Loucy (cell line): Measurements from ENCODE around the gene CYGB.

ENCODE experiments used
- H2AFZ ChIP-seq: fragments of 200-600 bp; sonication (generic); 2 replicates; pipeline ENCODE4 v1.6.0; 2016; ENCODE audit warnings: antibody characterized with exemption, mild to moderate bottlenecking, low read length, moderate library complexity
- H3F3A ChIP-seq: fragments of 200-600 bp; 2 replicates; pipeline ENCODE4 v1.6.0; 2016; ENCODE audit warnings: antibody characterized with exemption, low read depth, mild to moderate bottlenecking
- H3K27me3 ChIP-seq: fragments of 200-600 bp; sonication (generic); 2 replicates; pipeline ENCODE4 v1.6.1; 2014; ENCODE audit warnings: low read length, mild to moderate bottlenecking; ENCODE audit not compliant: insufficient read depth, poor library complexity, severe bottlenecking
- H3K36me3 ChIP-seq: fragments of 200-600 bp; sonication (generic); 2 replicates; pipeline ENCODE4 v1.6.1; 2016; ENCODE audit warnings: low read length; ENCODE audit not compliant: insufficient read depth
- H3K4me1 ChIP-seq: fragments of 200-600 bp; sonication (generic); 2 replicates; pipeline ENCODE4 v1.5.1; 2014; ENCODE audit warnings: low read length, mild to moderate bottlenecking; ENCODE audit not compliant: insufficient read depth, poor library complexity, severe bottlenecking
- H3K4me2 ChIP-seq: fragments of 200-600 bp; sonication (generic); 2 replicates; pipeline ENCODE4 v1.6.0; 2014; ENCODE audit warnings: antibody characterized with exemption, low read length, low read depth, mild to moderate bottlenecking; ENCODE audit not compliant: poor library complexity, severe bottlenecking
- H3K4me3 ChIP-seq: fragments of 200-600 bp; sonication (generic); 2 replicates; pipeline ENCODE4 v1.5.1; 2014; ENCODE audit warnings: low read length, mild to moderate bottlenecking, mixed read lengths; ENCODE audit not compliant: poor library complexity, severe bottlenecking
- H3K79me2 ChIP-seq: fragments of 200-600 bp; sonication (generic); 2 replicates; pipeline ENCODE4 v1.6.1; 2014; ENCODE audit warnings: low read length; ENCODE audit not compliant: insufficient read depth
- H3K9ac ChIP-seq: fragments of 200-600 bp; sonication (generic); 2 replicates; pipeline ENCODE4 v1.6.0; 2014; ENCODE audit warnings: mild to moderate bottlenecking, low read depth, low read length, moderate library complexity; ENCODE audit not compliant: poor library complexity, severe bottlenecking
- H3K9me2 ChIP-seq: fragments of 200-600 bp; sonication (generic); replicated peaks from 2 replicates; pipeline ENCODE4 v1.6.1; 2016; ENCODE audit warnings: low read depth, low read length, mixed read lengths
- H3K9me3 ChIP-seq: fragments of 200-600 bp; sonication (generic); 2 replicates; pipeline ENCODE4 v1.6.1; 2014; ENCODE audit warnings: mild to moderate bottlenecking, antibody characterized with exemption, low read length, low read depth; ENCODE audit not compliant: insufficient read depth
- H4K20me1 ChIP-seq: fragments of 200-600 bp; sonication (generic); 2 replicates; pipeline ENCODE4 v1.6.0; 2014; ENCODE audit warnings: antibody characterized with exemption, low read length, mild to moderate bottlenecking; ENCODE audit not compliant: insufficient read depth, poor library complexity, severe bottlenecking
- EZH2phosphoT487 ChIP-seq: fragments of 200-600 bp; IDR thresholded peaks from 2 replicates; pipeline ENCODE4 v1.6.1; 2018; ENCODE audit warnings: antibody characterized with exemption, mild to moderate bottlenecking, moderate library complexity, borderline replicate concordance
- TF ChIP-seq, protein P1 (sequence below): fragments of 200-600 bp; sonication (generic); conservative IDR thresholded peaks from 2 replicates; pipeline ENCODE4 v1.5.1; 2014; ENCODE audit warnings: mild to moderate bottlenecking, antibody characterized with exemption, low read length

Gene CYGB

DNA sequence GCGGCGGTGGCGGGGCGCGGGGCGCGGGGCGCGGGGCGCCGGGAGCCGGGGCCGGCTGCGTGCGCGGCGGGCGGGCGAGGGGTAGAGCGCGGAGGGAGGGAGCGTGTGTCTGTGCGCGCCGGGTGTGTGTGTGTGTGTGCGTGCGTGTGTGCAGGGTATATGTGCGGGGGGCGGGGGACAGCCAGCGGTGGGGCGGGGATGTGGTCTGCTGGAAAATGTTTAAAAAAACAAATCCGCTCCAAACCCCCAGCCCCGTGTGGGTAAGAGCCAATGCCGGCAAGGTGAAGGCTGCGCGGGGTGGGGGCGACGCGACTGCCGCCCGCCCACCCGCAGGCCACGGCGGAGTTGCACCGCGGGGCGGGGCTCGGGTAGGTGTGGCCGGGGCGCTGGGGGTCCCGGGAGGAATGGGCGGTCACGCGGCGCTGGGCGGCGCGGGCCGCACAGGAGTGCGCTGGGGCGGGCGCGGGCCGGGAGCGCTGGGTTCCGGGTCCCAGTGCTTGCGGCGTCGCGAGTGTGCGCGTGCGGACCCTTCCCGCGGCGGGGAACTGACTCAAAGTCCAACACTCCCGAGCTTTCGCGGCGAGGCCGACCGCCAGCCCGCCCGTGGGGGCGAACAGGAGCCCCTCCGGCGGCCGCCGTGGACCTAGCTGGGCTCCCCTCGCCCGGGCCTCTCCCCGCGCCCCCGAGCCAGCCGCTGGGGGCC lies at the start of gene CYGB:
Gene CYGB (minus strand): TSS at position 132 of the 703 bp plus-strand sequence. CDS start 167 bp downstream, outside the sequence.
- H3K27me3 ChIP-seq: no peaks in the 10 kb centered on the region
- H3K36me3 ChIP-seq: no peaks in the 10 kb centered on the region
- H3F3A ChIP-seq: no peaks in the 10 kb centered on the region
- H3K9me2 ChIP-seq: no peaks in the 10 kb centered on the region
- peaks cover 35% of the 10 kb centered on the region for H3K4me1 ChIP-seq
- H3K4me3 ChIP-seq: no peak within 1 kb of the TSS
- no peak within 1 kb of the TSS for H3K4me2 ChIP-seq
- no peak within 1 kb of the TSS for H3K9ac ChIP-seq
- H2AFZ ChIP-seq: no peak within 1 kb of the TSS
- H3K79me2 ChIP-seq: no peaks in the 10 kb centered on the region; the same call in 1 of the 2 replicates
- H4K20me1 ChIP-seq: no peaks in the 10 kb centered on the region
- no peak for TF ChIP-seq EZH2phosphoT487
- TF ChIP-seq, protein P1, sequence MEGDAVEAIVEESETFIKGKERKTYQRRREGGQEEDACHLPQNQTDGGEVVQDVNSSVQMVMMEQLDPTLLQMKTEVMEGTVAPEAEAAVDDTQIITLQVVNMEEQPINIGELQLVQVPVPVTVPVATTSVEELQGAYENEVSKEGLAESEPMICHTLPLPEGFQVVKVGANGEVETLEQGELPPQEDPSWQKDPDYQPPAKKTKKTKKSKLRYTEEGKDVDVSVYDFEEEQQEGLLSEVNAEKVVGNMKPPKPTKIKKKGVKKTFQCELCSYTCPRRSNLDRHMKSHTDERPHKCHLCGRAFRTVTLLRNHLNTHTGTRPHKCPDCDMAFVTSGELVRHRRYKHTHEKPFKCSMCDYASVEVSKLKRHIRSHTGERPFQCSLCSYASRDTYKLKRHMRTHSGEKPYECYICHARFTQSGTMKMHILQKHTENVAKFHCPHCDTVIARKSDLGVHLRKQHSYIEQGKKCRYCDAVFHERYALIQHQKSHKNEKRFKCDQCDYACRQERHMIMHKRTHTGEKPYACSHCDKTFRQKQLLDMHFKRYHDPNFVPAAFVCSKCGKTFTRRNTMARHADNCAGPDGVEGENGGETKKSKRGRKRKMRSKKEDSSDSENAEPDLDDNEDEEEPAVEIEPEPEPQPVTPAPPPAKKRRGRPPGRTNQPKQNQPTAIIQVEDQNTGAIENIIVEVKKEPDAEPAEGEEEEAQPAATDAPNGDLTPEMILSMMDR: no peak
- H3K9me3 ChIP-seq: no peaks in the 10 kb centered on the region

DNA sequence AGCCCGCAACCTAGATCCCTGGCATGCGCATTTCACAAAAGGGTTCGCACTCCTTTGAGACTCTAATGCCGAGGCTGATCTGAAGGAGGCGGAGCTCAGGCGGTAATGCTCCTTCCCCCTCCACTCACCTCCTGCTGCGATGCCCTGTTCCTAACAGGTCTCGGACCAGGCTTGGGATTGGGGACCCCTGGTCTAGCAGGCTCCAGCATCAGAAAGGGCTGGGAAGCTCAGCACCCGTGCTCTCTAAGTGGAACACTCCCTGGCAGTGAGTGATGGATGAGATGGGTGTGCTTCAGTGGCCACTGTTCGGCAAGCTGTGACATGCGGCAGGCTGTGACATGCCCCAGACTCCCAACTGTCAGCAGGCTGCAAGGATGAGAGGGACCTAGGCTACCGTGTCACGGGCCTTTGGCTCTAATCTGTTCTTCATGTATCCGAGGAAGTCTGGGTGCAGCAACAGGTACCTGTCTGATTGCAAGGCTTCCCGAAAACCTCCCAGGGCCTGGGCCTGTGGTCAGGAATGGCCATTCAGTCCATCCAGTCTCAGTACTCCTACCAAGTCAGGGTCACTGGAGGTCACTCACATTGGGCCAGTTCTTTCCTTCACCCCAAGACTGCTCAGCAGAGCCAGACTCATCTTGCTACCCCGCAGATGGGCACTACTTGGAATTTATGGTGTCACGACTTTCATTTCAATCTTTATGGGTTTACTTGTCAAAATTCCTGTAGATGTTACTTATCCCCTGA lies 49.4 kb upstream of the CYGB start:
- H3F3A ChIP-seq: no peaks in the 10 kb centered on the region
- TF ChIP-seq, protein P1: no peak
- no peak for TF ChIP-seq EZH2phosphoT487
- no peaks in the 10 kb centered on the region for H3K9me3 ChIP-seq
- H4K20me1 ChIP-seq: no peaks in the 10 kb centered on the region
- H3K4me3 ChIP-seq: no peak overlapping the region
- no peaks in the 10 kb centered on the region for H3K4me1 ChIP-seq
- H3K4me2 ChIP-seq: no peak overlapping the region
- H3K9me2 ChIP-seq: no peaks in the 10 kb centered on the region
- H3K9ac ChIP-seq: no peak overlapping the region
- H2AFZ ChIP-seq: no peak overlapping the region
- no peaks in the 10 kb centered on the region for H3K36me3 ChIP-seq
- H3K27me3 ChIP-seq: no peaks in the 10 kb centered on the region
- H3K79me2 ChIP-seq: no peaks in the 10 kb centered on the region

DNA sequence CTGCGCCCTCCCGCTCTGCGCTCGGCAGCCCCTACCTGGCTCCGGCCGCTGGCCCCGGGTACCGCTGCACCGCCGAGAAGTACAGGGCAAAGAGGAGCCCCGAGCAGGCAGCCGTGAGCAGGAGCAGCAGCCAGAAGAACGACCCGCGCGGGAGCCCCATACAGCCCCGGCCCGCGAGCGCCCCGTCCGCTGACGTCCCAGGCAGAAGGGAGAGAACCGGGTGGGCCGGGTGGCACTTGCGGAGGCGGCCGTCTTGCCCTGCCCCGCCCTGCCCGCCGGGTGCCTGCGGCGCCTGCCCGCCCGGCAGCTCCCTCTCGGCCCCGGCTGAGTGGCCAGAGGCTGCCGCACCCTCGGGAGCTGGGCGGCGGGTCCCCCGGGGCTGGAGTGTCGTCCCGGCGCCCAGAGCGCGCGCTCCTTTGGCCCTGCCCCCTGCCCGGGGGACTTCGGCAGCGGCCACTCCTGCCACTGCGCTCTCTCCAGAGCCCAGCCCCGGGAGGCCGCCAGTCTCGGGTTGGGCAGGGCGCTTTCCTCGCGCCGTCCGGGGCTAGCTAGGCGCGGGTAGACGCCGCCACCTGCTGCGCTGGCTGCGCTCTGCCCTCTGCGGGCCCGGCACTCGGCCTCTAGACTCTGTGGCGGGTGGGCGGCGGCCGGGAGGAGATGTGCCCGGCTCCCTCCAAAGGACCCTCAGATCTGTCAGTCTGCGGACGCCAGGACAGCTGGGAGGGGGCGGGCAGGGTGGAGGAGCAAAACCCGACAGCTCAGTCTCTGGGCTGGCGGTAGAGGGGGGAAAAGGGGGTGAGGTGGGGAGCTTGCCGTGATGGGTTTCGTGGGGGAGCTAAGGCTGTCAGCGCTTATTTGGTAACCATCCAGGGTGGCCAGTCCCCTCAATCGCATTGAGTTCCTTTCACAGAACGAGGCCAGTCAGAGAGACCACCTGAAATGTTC lies 48.4 kb upstream of the CYGB start, which contains the start of gene ST6GALNAC2:
Gene ST6GALNAC2 (minus strand): TSS at position 212 of the 945 bp plus-strand sequence. CDS start 52 bp downstream, at position 160.
- Histone ChIP-seq H3K27me3 (no peaks in the 10 kb centered on the region), H3K4me1 (no peaks in the 10 kb centered on the region), H3K4me3 (peak within 1 kb of the TSS; percentile 58), H2AFZ (peak within 1 kb of the TSS; percentile 19; the same call in 1 of the 2 replicates), H4K20me1 (no peaks in the 10 kb centered on the region), H3K9me3 (no peaks in the 10 kb centered on the region), H3F3A (no peaks in the 10 kb centered on the region), H3K79me2 (no peaks in the 10 kb centered on the region), H3K9ac (no peak within 1 kb of the TSS), H3K36me3 (no peaks in the 10 kb centered on the region), H3K9me2 (no peaks in the 10 kb centered on the region), H3K4me2 (peak within 1 kb of the TSS; percentile 50)
- TF ChIP-seq EZH2phosphoT487: no peak
- TF ChIP-seq, protein P1: no peak
